Measurements from ENCODE around the gene CRISP2.
"Not testable (repeated sequence)": the region's sequence is repeated elsewhere in the genome, so short reads cannot be mapped to it uniquely, and the experiment has no call there.

CRISP2 gene, protein sequence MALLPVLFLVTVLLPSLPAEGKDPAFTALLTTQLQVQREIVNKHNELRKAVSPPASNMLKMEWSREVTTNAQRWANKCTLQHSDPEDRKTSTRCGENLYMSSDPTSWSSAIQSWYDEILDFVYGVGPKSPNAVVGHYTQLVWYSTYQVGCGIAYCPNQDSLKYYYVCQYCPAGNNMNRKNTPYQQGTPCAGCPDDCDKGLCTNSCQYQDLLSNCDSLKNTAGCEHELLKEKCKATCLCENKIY

DNA sequence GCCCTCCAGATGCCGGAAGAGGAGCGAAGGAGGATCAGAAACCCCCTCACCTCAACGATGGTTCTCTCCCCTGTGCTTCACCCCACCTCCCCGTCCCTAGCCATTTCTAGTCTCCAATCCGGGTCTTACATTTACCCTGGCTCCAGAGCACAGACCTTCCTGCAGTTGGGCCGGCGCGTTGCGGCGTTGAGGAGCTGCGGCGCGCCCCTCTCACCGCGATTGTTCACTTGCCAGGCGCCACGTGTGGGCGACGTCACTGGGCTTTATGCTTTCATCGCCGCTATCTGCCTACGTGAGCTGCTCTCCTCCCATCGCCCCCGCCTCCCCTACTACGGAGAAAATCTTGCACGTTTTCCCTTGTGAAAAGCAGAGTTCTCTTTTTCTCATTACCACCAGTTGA lies at the start of gene CRISP2:
Gene CRISP2 (minus strand): TSS at position 198 of the 400 bp plus-strand sequence. CDS start 4,347 bp downstream, outside the sequence.
- Histone ChIP-seq H3K36me3 (ENCODE audit: insufficient read depth, low read depth, low read length) (no peaks in the 10 kb centered on the region), H3K4me1 (ENCODE audit: insufficient read depth, low read length) (no peaks in the 10 kb centered on the region), H3K9me3 (ENCODE audit: insufficient read depth, low read depth, low read length) (peaks cover 5% of the 10 kb centered on the region; the same call in 1 of the 2 replicates), H3K9ac (ENCODE audit: low read depth, low read length) (no peak within 1 kb of the TSS), H3K27me3 (ENCODE audit: insufficient read depth, low read length) (no peaks in the 10 kb centered on the region), H3K4me3 (ENCODE audit: low read length) (no peak within 1 kb of the TSS), H3K27ac (ENCODE audit: low read length) (no peak within 1 kb of the TSS)

DNA sequence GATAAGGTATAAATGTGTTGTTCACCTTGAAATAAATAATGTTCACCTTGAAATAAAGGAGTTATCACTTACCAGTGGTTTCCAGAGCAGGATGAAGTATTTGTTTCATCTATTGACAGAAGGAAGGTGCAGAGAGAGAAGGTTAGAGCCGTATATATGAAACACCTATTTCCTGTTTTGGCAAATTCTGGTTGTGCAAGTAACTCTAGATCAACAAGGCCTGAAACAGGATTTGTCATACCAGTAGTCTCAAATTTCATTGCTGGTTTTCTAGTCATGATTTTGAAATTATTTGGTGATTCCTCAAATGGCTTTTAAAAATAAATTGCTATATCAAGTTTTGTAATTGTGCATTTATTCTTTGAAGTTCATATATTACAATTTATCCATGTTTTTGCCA lies 30.9 kb upstream of the CRISP2 start, which contains the start of gene CRISP3:
Gene CRISP3 (minus strand): TSS at position 130 of the 400 bp plus-strand sequence. CDS start 21 bp downstream, at position 109.
- no peak within 1 kb of the TSS for H3K4me3 ChIP-seq (ENCODE audit: low read length)

DNA sequence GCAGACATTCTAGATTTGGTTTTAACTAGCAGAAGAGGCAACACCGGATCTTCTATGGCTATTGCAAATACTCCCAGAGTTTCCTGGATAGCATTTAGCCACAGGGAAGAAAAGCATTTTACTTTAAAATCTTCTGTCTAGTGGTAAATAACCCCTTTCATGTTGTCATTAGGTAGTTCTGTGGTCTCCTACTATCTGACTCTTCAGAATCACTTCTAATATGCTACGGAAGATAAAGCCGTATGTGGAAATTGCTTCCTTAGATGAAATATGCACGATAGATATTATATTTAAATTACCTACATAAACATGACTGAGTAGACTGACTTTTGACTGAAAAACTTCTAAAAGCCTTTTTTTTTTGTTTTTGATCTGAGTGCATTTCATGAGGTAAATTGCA lies 30.1 kb upstream of the CRISP2 start:
- no peaks in the 10 kb centered on the region for H3K9me3 ChIP-seq (ENCODE audit: insufficient read depth, low read depth, low read length)
- no peaks in the 10 kb centered on the region for H3K36me3 ChIP-seq (ENCODE audit: insufficient read depth, low read depth, low read length)
- no peak overlapping the region for H3K9ac ChIP-seq (ENCODE audit: low read depth, low read length)
- no peak overlapping the region for H3K4me3 ChIP-seq (ENCODE audit: low read length)
- no peaks in the 10 kb centered on the region for H3K27me3 ChIP-seq (ENCODE audit: insufficient read depth, low read length)
- no peak overlapping the region for H3K27ac ChIP-seq (ENCODE audit: low read length)
- no peaks in the 10 kb centered on the region for H3K4me1 ChIP-seq (ENCODE audit: insufficient read depth, low read length)

More for the DNA sequence above, 30.9 kb upstream of the CRISP2 start, which contains the start of gene CRISP3:
- Histone ChIP-seq H3K4me1 (ENCODE audit: insufficient read depth, low read length) (no peaks in the 10 kb centered on the region), H3K27ac (ENCODE audit: low read length) (no peak within 1 kb of the TSS), H3K9ac (ENCODE audit: low read depth, low read length) (no peak within 1 kb of the TSS), H3K36me3 (ENCODE audit: insufficient read depth, low read depth, low read length) (no peaks in the 10 kb centered on the region), H3K27me3 (ENCODE audit: insufficient read depth, low read length) (no peaks in the 10 kb centered on the region), H3K9me3 (ENCODE audit: insufficient read depth, low read depth, low read length) (no peaks in the 10 kb centered on the region)

DNA sequence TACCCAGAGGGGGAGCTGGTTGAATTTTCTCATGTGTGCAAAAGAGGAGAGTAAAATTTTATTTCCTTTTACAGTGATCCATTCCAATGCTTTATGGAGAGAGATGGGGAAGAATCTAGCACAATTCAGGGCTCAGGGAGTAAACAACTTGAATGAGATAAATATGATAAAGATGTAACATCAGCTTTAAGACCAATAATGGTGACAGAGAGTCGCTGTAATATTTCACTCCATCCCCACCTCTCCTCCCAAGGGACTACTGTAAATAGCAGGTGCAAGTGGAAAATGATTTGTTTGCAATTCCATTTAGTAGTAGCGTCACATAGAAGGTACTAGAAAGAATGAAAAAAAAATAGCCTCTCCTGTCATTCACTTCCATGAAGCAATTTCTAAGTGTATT lies 26.1 kb upstream of the CRISP2 start:
- Histone ChIP-seq H3K36me3 (ENCODE audit: insufficient read depth, low read depth, low read length) (no peaks in the 10 kb centered on the region), H3K9ac (ENCODE audit: low read depth, low read length) (no peak overlapping the region), H3K27ac (ENCODE audit: low read length) (no peak overlapping the region)

DNA sequence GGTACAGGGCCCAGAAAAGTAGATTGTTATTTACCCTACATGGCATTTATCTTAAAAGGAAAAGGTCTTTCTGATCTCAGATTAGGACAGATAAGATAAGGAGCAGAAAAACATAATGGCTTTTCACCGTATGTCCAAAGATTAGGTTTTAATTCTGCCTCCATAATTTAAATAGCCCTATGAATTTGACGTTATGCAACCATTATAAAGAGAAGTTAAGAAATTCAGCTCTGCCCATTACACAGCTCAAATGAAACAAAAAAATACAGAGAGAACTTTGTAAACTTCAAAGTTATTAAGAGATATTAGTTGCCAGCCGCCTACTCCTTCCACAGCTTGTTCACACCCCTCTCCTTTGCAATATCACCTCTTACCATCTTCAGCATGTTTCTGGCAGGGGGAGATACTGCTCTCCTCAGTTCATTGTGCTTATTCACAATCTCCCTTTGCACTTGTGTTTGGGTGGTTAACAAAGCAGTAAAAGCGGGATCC lies 22.7 kb upstream of the CRISP2 start:
- Histone ChIP-seq H3K27me3 (ENCODE audit: insufficient read depth, low read length) (no peaks in the 10 kb centered on the region), H3K9ac (ENCODE audit: low read depth, low read length) (no peak overlapping the region), H3K4me3 (ENCODE audit: low read length) (no peak overlapping the region), H3K9me3 (ENCODE audit: insufficient read depth, low read depth, low read length) (no peaks in the 10 kb centered on the region), H3K4me1 (ENCODE audit: insufficient read depth, low read length) (no peaks in the 10 kb centered on the region), H3K27ac (ENCODE audit: low read length) (no peak overlapping the region), H3K36me3 (ENCODE audit: insufficient read depth, low read depth, low read length) (no peaks in the 10 kb centered on the region)

More for the DNA sequence above, 26.1 kb upstream of the CRISP2 start:
- H3K4me1 ChIP-seq (ENCODE audit: insufficient read depth, low read length) = no peaks in the 10 kb centered on the region
- no peaks in the 10 kb centered on the region for H3K27me3 ChIP-seq (ENCODE audit: insufficient read depth, low read length)
- no peaks in the 10 kb centered on the region for H3K9me3 ChIP-seq (ENCODE audit: insufficient read depth, low read depth, low read length)
- no peak overlapping the region for H3K4me3 ChIP-seq (ENCODE audit: low read length)

DNA sequence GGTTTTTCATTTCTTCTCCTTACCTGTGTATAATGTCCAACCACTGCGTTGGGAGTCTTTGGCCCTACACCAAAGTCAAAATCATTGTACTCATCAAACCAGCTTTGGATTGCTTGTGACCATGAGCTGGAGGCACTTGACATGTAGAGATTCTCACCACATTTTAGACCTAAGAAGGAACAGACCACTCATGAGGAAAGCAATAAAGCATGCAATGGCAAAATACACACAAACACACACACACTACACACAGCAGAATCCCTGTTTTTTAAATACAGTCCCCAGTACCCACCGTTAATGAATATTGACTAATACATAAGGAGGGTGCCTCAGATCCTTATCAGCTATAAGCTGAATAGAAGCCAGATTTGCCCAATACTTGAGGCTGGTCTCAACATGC lies 20.3 kb upstream of the CRISP2 start:
- Histone ChIP-seq H3K9ac (ENCODE audit: low read depth, low read length) (no peak overlapping the region), H3K36me3 (ENCODE audit: insufficient read depth, low read depth, low read length) (no peaks in the 10 kb centered on the region), H3K27ac (ENCODE audit: low read length) (no peak overlapping the region), H3K9me3 (ENCODE audit: insufficient read depth, low read depth, low read length) (no peaks in the 10 kb centered on the region), H3K4me1 (ENCODE audit: insufficient read depth, low read length) (no peaks in the 10 kb centered on the region), H3K27me3 (ENCODE audit: insufficient read depth, low read length) (no peaks in the 10 kb centered on the region), H3K4me3 (ENCODE audit: low read length) (no peak overlapping the region)

DNA sequence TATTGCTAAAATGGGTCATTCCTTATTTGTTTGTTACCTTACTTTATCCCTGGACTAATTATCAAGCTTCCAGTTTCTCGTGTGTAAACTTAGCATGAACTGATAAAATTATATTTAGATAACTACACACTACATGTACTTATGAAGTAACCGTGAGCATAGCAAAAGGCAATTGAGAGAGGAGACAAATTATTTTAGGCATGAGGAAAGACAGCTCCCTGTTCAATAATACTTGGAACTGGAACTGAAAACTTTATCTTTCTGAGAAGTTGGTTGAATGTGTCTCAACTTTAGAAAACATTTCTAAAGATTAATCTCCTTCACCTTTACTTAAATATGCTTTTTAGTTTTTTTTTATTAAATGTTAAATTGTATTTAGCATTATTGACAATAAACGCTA lies 19.4 kb upstream of the CRISP2 start:
- Histone ChIP-seq H3K27ac (ENCODE audit: low read length) (no peak overlapping the region), H3K4me3 (ENCODE audit: low read length) (no peak overlapping the region), H3K4me1 (ENCODE audit: insufficient read depth, low read length) (no peaks in the 10 kb centered on the region), H3K9ac (ENCODE audit: low read depth, low read length) (no peak overlapping the region), H3K36me3 (ENCODE audit: insufficient read depth, low read depth, low read length) (no peaks in the 10 kb centered on the region), H3K27me3 (ENCODE audit: insufficient read depth, low read length) (no peaks in the 10 kb centered on the region), H3K9me3 (ENCODE audit: insufficient read depth, low read depth, low read length) (no peaks in the 10 kb centered on the region)

DNA sequence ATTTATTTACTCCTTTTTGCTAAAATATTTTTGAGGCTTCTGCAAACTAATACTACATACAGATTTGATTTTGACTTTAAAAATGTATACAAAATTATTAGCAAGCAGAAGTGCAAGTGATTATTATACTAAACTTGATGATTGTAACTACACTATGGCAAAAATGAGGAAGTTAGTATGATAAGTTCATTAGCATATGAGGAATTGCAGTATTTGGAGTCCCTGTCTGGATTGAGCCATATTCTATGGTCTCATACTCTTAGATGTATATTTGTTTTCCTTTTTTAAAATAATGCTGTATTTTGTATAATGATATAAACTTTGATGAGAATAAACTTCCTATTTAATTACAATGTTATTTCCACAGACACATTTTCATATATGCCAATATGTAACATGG lies 16.9 kb upstream of the CRISP2 start:
- Histone ChIP-seq H3K4me1 (ENCODE audit: insufficient read depth, low read length) (no peaks in the 10 kb centered on the region), H3K9ac (ENCODE audit: low read depth, low read length) (no peak overlapping the region), H3K9me3 (ENCODE audit: insufficient read depth, low read depth, low read length) (no peaks in the 10 kb centered on the region), H3K4me3 (ENCODE audit: low read length) (no peak overlapping the region), H3K36me3 (ENCODE audit: insufficient read depth, low read depth, low read length) (no peaks in the 10 kb centered on the region), H3K27ac (ENCODE audit: low read length) (no peak overlapping the region), H3K27me3 (ENCODE audit: insufficient read depth, low read length) (no peaks in the 10 kb centered on the region)

DNA sequence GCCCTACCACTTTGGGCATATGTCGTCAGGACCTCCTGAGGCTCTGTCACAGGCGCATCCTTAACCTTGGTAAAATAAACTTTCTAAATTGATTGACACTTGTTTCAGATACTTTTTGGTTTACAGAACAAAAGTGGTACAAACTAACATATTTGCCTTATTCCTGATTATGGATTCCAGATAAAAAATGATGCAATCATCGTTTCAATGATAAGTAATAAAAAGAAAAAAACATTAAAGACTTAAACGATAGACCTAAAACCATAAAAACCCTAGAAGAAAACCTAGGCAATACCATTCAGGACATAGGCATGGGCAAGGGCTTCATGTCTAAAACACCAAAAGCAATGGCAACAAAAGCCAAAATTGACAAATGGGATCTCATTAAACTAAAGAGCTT lies 10.6 kb upstream of the CRISP2 start:
- not testable (repeated sequence) for H3K36me3 ChIP-seq (ENCODE audit: insufficient read depth, low read depth, low read length); H3K4me3 ChIP-seq (ENCODE audit: low read length); H3K9ac ChIP-seq (ENCODE audit: low read depth, low read length); H3K27me3 ChIP-seq (ENCODE audit: insufficient read depth, low read length); H3K27ac ChIP-seq (ENCODE audit: low read length); H3K4me1 ChIP-seq (ENCODE audit: insufficient read depth, low read length)
- peaks cover 16% of the 10 kb centered on the region for H3K9me3 ChIP-seq (ENCODE audit: insufficient read depth, low read depth, low read length)

DNA sequence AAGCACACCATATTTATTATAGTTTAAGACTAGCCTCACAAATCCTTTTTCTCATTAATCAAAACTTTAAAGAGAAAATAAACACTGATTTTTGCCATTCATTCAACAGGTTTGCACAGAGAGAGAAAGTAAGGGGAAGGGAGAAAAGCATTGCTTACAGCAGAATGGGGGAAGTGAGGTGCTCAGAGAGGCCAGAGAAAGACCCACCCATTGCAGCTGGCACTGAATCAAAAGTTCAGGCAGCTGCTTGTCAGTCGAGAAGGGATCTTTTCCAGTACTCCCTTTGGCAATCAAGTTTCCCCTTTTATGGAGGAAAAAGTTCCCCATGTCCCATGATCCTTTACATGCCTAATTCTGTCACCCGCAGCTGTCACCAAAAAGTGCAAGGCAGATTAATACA lies 8.0 kb upstream of the CRISP2 start:
- Histone ChIP-seq H3K4me3 (ENCODE audit: low read length) (no peak overlapping the region), H3K9me3 (ENCODE audit: insufficient read depth, low read depth, low read length) (peaks cover 24% of the 10 kb centered on the region), H3K4me1 (ENCODE audit: insufficient read depth, low read length) (no peaks in the 10 kb centered on the region), H3K36me3 (ENCODE audit: insufficient read depth, low read depth, low read length) (no peaks in the 10 kb centered on the region), H3K9ac (ENCODE audit: low read depth, low read length) (no peak overlapping the region), H3K27ac (ENCODE audit: low read length) (no peak overlapping the region), H3K27me3 (ENCODE audit: insufficient read depth, low read length) (no peaks in the 10 kb centered on the region)

DNA sequence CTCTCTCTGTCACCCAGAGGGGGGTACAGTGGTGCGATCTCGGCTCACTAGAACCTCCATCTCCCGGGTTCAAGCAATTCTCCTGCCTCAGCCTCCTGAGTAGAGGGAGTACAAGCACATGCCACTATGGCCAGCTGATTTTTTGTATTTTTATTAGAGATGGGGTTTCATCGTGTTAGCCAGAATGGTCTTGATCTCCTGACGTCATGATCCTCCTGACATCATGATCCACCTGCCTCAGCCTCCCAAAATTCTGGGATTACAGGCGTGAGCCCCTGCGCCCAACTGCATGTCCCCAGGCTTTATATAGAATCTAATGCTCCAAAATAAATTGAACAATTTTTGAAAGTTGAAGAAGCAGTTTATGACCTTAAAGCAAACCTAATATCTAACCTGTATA lies 7.0 kb upstream of the CRISP2 start:
- Histone ChIP-seq H3K4me3 (ENCODE audit: low read length) (no peak overlapping the region), H3K9me3 (ENCODE audit: insufficient read depth, low read depth, low read length) (peaks cover 24% of the 10 kb centered on the region), H3K27me3 (ENCODE audit: insufficient read depth, low read length) (no peaks in the 10 kb centered on the region), H3K27ac (ENCODE audit: low read length) (no peak overlapping the region), H3K36me3 (ENCODE audit: insufficient read depth, low read depth, low read length) (no peaks in the 10 kb centered on the region), H3K9ac (ENCODE audit: low read depth, low read length) (no peak overlapping the region), H3K4me1 (ENCODE audit: insufficient read depth, low read length) (no peaks in the 10 kb centered on the region)

DNA sequence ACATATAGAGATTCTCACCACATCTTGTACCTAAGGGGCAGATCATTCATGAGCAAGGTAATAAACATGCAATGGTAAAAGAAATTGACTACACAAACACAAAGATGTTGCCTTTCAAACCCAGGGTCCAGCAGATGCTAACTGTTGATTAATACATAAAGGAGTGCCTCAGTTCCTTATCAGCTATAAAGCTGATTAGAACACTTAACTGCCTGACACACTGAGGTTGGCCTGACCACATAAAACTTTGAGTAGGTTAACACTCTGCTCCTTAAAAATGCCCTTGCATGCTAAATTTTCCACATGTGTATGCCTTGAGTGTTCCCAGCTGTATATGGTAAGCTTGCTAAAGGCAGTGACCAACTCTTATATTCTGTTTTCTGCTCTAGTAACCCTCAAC lies 14.9 kb downstream of the CRISP2 start:
- Histone ChIP-seq H3K4me3 (ENCODE audit: low read length) (no peak overlapping the region), H3K4me1 (ENCODE audit: insufficient read depth, low read length) (no peaks in the 10 kb centered on the region), H3K9ac (ENCODE audit: low read depth, low read length) (no peak overlapping the region), H3K27me3 (ENCODE audit: insufficient read depth, low read length) (no peaks in the 10 kb centered on the region), H3K9me3 (ENCODE audit: insufficient read depth, low read depth, low read length) (no peaks in the 10 kb centered on the region), H3K27ac (ENCODE audit: low read length) (no peak overlapping the region), H3K36me3 (ENCODE audit: insufficient read depth, low read depth, low read length) (no peaks in the 10 kb centered on the region)

Measured in iPS-20b (cell line).